ACC112 (cell line): ENCODE data around the gene GRB2.
"Not testable (repeated sequence)": the region's sequence is repeated elsewhere in the genome, so short reads cannot be mapped to it uniquely, and the experiment has no call there.

Source experiments
- H2AFZ ChIP-seq: fragments of 200-600 bp; sonication (generic); one replicate; pipeline ENCODE4 v1.6.0; 2017; ENCODE audit warnings: antibody characterized with exemption, low read length; ENCODE audit not compliant: unreplicated experiment
- H3K27ac ChIP-seq: fragments of 200-600 bp; sonication (generic); 2 replicates; pipeline ENCODE4 v1.5.1; 2014; ENCODE audit warnings: low read depth, mild to moderate bottlenecking, antibody characterized with exemption, low read length, moderate library complexity
- H3K27me3 ChIP-seq: fragments of 200-600 bp; sonication (generic); 2 replicates; pipeline ENCODE4 v1.6.1; 2014; ENCODE audit warnings: mild to moderate bottlenecking, antibody characterized with exemption, low read length, moderate library complexity, mixed read lengths; ENCODE audit not compliant: insufficient read depth
- H3K36me3 ChIP-seq: fragments of 200-600 bp; sonication (generic); 2 replicates; pipeline ENCODE4 v1.6.1; 2016; ENCODE audit warnings: mild to moderate bottlenecking, antibody characterized with exemption, low read length, moderate library complexity, mixed read lengths; ENCODE audit not compliant: insufficient read depth
- H3K4me1 ChIP-seq: fragments of 200-600 bp; sonication (generic); one replicate; pipeline ENCODE4 v1.6.1; 2016; ENCODE audit warnings: low read length, mixed read lengths; ENCODE audit not compliant: insufficient read depth, unreplicated experiment, control insufficient read depth
- H3K4me3 ChIP-seq: fragments of 200-600 bp; sonication (generic); 2 replicates; pipeline ENCODE4 v1.5.1; 2014; ENCODE audit warnings: mild to moderate bottlenecking, low read depth, low read length
- H3K79me2 ChIP-seq: fragments of 200-600 bp; sonication (generic); one replicate; pipeline ENCODE4 v1.6.0; 2016; ENCODE audit warnings: low read length; ENCODE audit not compliant: control insufficient read depth, unreplicated experiment, insufficient read depth

The GRB2 gene

DNA sequence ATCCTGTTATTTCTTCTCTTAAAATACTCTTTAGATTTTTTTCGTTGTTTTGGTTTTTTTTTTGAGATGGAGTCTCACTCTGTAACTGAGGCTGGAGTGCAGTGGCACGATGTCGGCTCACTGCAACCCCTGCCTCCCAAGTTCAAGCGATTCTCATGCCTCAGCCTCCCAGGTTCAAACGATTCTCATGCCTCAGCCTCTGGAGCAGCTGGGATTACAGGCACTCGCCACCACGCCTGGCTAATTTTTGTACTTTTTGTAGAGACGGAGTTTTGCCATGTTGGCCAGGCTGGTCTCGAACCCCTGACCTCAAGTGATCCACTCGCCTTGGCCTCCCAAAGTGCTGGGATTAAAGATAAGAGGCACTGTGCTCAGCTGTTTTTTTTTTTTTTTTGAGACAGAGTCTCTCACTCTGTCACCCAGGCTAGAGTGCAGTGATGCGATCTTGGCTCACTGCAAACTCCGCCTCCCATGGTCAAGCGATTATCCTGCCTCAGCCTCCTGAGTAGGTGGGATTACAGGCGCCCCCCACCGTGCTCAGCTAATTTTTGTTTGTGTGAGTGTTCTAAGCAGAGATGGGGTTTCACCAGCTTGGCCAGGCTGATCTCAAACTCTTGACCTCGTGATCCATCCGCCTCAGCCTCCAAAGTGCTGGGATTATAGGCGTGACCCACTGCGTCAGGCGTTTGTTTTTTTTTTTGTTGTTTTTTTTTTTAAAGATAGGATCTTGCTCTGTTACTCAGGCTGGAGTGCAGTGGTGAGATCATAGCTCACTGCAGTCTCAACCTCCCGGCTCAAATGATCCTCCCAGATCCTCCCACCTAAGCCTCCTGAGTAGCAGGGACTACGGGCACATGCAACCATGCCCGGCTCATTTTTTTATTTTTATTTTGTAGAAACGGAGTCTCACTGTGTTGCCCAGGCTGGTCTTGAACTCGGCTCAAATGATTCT lies 37.4 kb downstream of the GRB2 start:
- not testable (repeated sequence) for H2AFZ ChIP-seq, H3K27ac ChIP-seq, H3K4me3 ChIP-seq, H3K36me3 ChIP-seq, H3K27me3 ChIP-seq
- peaks cover 30% of the 10 kb centered on the region for H3K4me1 ChIP-seq
- H3K79me2 ChIP-seq: peaks cover 78% of the 10 kb centered on the region

DNA sequence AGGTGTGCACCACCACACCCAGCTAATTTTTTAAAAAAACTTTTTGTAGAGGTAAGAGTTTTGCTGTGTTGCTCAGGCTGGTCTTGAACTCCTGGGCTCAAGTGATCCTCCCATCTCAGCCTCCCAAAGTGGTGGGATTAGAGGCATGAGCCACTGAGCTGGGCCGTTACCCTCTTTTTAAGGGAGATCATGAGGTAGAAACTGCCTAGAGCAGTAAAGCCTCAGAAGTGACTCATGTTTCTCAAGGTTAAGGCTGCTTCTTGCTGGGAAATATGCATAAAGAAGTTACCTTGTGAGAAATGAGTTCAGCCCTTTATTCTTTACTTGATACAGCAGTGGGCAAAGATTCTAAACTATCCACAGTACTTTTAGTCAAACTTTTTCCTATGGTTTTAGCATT lies 38.2 kb downstream of the GRB2 start:
- no peak overlapping the region for H3K4me3 ChIP-seq
- no peaks in the 10 kb centered on the region for H3K27me3 ChIP-seq
- no peak overlapping the region for H2AFZ ChIP-seq
- peaks cover 78% of the 10 kb centered on the region for H3K79me2 ChIP-seq
- no peak overlapping the region for H3K27ac ChIP-seq
- peaks cover 30% of the 10 kb centered on the region for H3K4me1 ChIP-seq
- no peaks in the 10 kb centered on the region for H3K36me3 ChIP-seq

DNA sequence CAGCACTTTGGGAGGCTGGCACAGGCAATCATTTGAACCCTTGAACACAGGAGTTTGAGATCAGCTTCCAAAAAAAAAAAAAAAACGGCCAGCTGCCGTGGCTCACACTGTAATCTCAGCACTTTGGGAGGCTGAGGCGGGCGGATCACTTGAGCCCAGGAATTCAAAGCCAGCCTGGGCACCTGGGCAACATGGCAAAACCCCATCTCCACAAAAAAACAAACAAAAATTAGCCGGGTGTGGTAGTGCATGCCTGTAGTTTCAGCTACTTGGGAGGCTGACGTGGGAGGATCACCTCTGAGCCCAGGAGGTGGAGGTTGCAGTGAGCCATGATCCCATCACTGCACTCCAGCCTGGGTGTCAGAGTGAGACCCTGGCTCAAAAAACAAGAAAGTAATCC lies 39.0 kb downstream of the GRB2 start:
- no peaks in the 10 kb centered on the region for H3K36me3 ChIP-seq
- no peak overlapping the region for H3K27ac ChIP-seq
- H3K27me3 ChIP-seq: no peaks in the 10 kb centered on the region
- no peak overlapping the region for H2AFZ ChIP-seq
- peaks cover 30% of the 10 kb centered on the region for H3K4me1 ChIP-seq
- no peak overlapping the region for H3K4me3 ChIP-seq
- peaks cover 78% of the 10 kb centered on the region for H3K79me2 ChIP-seq

DNA sequence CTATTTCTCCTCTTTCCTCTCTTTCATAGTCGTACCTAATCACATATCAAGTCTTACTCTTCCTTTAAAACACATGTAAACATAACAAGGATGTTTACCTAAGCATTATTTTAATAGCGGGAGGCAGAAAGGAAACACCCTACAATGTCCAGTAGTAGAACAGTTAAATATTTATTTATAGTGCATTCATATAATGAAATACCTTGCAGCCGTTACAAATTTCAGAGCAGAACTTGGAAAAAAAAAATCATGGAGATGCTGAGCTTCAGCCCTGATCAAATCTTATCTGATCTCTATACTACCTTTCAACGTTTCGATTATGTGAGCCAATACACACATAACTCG lies 39.6 kb downstream of the GRB2 start:
- H3K27me3 ChIP-seq: no peaks in the 10 kb centered on the region
- no peak overlapping the region for H2AFZ ChIP-seq
- peaks cover 30% of the 10 kb centered on the region for H3K4me1 ChIP-seq
- no peak overlapping the region for H3K4me3 ChIP-seq
- no peaks in the 10 kb centered on the region for H3K36me3 ChIP-seq
- H3K27ac ChIP-seq: no peak overlapping the region
- H3K79me2 ChIP-seq: peaks cover 80% of the 10 kb centered on the region

DNA sequence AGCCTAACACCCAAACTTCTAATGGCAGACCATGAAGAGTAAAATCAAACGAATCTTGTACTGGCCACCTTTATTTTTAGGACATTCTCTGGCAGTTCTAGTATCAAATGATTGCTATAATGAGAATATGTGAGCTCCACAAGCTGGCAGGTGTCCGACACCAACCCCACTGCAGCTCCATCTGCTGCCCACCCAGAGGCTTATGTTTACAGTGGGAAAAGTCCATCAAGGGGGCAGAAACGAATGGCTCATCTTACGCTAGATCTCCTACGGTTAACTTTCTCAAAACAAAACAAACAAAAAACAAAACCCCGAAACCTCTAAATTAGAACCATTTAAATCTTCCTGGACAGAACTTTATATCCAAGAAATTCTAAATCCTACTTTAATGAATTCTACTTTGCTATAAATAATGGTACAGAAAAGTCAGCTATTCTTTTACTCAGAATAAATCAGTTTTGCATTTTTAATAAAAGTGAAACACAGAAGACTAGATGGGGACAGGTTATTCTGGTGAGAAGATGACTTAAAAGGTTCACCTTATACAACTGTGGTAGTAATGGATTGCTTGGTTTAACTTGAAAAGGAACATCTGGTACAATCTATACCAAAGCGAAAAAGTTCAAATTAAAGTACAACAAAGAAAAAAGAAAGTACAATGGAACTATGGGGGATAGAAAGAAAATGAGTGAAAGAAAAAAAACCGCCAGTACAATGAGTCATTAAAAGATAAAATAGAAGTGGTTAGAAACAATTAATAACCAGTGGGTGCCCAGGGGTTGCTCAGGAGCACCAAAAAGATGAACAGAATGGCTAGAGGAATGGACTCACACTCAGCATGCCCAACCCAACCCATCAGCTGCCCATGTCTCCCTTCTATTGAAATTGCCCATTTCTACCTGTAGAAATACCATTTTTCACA lies 40.2 kb downstream of the GRB2 start:
- H3K4me3 ChIP-seq: no peak overlapping the region
- no peak overlapping the region for H2AFZ ChIP-seq
- H3K79me2 ChIP-seq: peaks cover 80% of the 10 kb centered on the region
- peaks cover 25% of the 10 kb centered on the region for H3K4me1 ChIP-seq
- H3K27ac ChIP-seq: no peak overlapping the region
- no peaks in the 10 kb centered on the region for H3K36me3 ChIP-seq
- no peaks in the 10 kb centered on the region for H3K27me3 ChIP-seq

DNA sequence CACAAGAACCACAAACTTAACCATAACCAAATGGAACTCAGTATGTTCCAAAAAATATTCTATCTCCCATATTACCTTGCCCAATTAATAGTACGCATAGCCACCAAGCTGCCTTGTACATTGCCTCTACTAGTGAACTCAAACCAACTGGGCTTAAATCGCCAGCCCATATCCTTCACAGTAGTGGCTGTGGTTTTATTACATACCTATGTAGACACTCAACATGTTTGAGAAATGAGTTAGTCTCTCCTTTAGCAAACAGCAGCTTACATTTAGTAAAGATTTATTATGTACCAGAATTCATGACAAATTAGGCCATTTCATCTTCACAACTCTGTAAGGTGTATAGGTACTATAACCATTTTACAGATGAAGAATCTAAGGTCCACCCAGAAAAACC lies 41.4 kb downstream of the GRB2 start:
- Histone ChIP-seq H3K27me3 (no peaks in the 10 kb centered on the region), H3K79me2 (peaks cover 83% of the 10 kb centered on the region), H2AFZ (no peak overlapping the region), H3K27ac (no peak overlapping the region), H3K4me1 (peaks cover 22% of the 10 kb centered on the region), H3K36me3 (no peaks in the 10 kb centered on the region), H3K4me3 (no peak overlapping the region)

DNA sequence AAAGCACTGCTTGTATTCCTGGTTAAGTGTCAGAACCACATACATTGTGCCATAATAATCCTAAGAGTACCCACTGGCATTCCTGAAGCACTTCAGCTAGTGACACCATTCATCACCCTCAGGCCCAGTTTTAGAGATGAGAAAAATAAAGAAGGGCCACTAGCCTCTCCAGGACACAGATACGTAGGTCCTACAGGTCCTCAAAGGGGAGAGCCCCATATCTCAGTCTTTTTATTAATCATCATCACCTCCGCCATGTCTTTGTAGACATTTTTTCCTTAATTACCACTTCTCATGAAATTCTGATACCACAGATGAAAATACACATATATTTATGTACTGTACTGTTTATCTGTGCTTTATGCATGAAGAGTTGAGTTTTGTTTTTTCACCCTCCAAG lies 43.5 kb downstream of the GRB2 start:
- Histone ChIP-seq H3K79me2 (peaks cover 81% of the 10 kb centered on the region), H3K4me1 (peaks cover 22% of the 10 kb centered on the region), H3K4me3 (no peak overlapping the region), H3K27me3 (no peaks in the 10 kb centered on the region), H3K27ac (no peak overlapping the region), H3K36me3 (no peaks in the 10 kb centered on the region; the same call in 1 of the 2 replicates), H2AFZ (no peak overlapping the region)

DNA sequence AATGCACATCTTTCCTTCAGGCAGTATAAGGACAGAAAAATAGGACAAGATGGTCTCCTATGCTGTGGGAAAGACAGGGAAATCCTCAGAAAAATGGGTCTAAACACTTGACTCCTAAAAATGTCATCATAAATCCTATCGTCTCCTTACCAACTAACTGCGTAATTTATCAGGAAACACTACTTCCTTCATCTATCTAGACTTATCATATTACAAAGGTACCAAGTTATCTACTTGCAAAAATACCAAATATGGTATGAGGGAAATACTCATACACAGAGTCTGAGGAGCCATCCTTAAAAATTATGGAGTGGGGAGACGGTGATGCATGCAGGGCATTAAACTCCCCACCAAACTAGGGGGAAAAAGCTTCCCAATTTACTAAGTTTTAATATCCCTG lies 44.1 kb downstream of the GRB2 start:
- no peak overlapping the region for H2AFZ ChIP-seq
- H3K4me1 ChIP-seq: peaks cover 22% of the 10 kb centered on the region
- H3K4me3 ChIP-seq: no peak overlapping the region
- H3K36me3 ChIP-seq: no peaks in the 10 kb centered on the region; the same call in 1 of the 2 replicates
- H3K27ac ChIP-seq: no peak overlapping the region
- no peaks in the 10 kb centered on the region for H3K27me3 ChIP-seq
- H3K79me2 ChIP-seq: peaks cover 81% of the 10 kb centered on the region

DNA sequence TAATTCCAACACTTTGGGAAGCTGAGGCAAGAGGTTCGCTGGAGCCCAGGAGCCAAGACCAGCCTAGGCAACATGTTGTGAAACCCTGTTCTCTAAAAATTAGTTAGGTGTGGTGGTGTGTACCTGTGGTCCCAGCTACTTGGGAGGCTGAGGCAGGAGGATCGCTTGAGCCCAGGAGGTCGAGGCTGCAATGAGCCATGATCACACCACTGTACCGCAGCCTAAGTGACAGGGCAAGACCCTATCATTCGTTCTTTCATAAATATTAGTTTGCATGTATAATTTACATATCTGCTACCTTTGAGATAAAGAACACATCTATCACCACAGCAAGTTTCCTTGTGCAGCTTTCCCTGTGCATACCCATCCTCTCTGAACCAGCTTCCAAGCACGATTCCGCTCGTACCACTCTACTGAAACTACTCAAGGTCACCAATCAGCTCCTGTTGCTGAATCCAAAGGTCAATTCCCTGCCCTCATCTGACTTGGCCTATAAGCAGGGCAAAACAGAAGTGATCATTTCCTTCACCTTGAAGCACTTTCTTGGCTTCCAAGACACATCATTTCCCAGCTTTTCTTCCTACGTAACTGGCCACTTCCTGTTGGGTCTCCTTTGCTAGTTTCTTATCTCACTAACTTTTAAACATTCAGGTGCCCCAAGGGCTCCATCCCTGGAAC lies 49.1 kb downstream of the GRB2 start:
- Histone ChIP-seq H3K27me3 (no peaks in the 10 kb centered on the region), H3K27ac (no peak overlapping the region), H3K4me3 (no peak overlapping the region), H3K79me2 (peaks cover 63% of the 10 kb centered on the region), H3K36me3 (peaks cover 3% of the 10 kb centered on the region; the same call in 1 of the 2 replicates), H2AFZ (no peak overlapping the region), H3K4me1 (no peaks in the 10 kb centered on the region)

DNA sequence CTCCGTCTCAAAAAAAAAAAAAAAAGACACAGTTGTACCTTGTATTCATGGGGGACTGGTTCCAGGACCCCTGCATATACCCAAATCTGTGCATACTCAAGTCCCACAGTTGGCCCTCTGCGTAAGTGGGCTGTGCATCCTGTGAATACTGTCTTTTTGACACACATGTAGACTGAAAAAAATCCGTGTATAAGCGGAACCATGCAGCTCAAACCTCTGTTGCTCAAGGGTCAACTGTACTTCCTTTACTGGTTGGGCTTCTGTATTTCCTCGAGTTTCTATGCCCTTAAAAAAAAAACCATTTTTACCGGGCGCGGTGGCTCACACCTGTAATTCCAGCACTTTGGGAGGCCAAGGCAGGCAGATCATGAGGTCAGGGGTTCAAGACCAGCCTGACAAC lies 52.3 kb downstream of the GRB2 start:
- Histone ChIP-seq H3K4me3 (no peak overlapping the region), H3K27me3 (no peaks in the 10 kb centered on the region), H3K36me3 (peaks cover 3% of the 10 kb centered on the region; the same call in 1 of the 2 replicates), H3K4me1 (no peaks in the 10 kb centered on the region), H3K27ac (no peak overlapping the region), H2AFZ (no peak overlapping the region), H3K79me2 (peaks cover 57% of the 10 kb centered on the region)
